GM19452 (cell line): ENCODE measurements around the gene RALGDS.
"Not testable (repeated sequence)": the region's sequence is repeated elsewhere in the genome, so short reads cannot be mapped to it uniquely, and the experiment has no call there.

ENCODE experiments used
- ATAC-seq: cut with Tn5 transposase; IDR thresholded peaks from one replicate; pipeline ENCODE4 v1.9.1; 2021; ENCODE audit not compliant: unreplicated experiment

Gene RALGDS

GRCh38 chr9:133090187-133090586, 30.9 kb downstream of the RALGDS start:
- ATAC-seq, result no peak

- ATAC-seq, result no peak
Observed at GRCh38 chr9:133089271-133089671, 31.8 kb downstream of the RALGDS start.

- ATAC-seq, result no peak
Observed at GRCh38 chr9:133088756-133089155, 32.3 kb downstream of the RALGDS start.

GRCh38 chr9:133088146-133088750, 32.8 kb downstream of the RALGDS start:
- ATAC-seq, result no peak

GRCh38 chr9:133087429-133088145, 33.5 kb downstream of the RALGDS start:
- no peak for ATAC-seq

- no peak for ATAC-seq
Observed at GRCh38 chr9:133086894-133087293, 34.1 kb downstream of the RALGDS start.

GRCh38 chr9:133086212-133086860, 34.7 kb downstream of the RALGDS start:
- ATAC-seq, result not testable (repeated sequence)

- not testable (repeated sequence) for ATAC-seq
Observed at GRCh38 chr9:133083688-133084087, 37.4 kb downstream of the RALGDS start.

- not testable (repeated sequence) for ATAC-seq
Observed at GRCh38 chr9:133081957-133082644, 38.9 kb downstream of the RALGDS start.

- ATAC-seq, result not testable (repeated sequence)
Observed at GRCh38 chr9:133080786-133081779, 40.0 kb downstream of the RALGDS start.

GRCh38 chr9:133080161-133080560, 40.9 kb downstream of the RALGDS start:
- ATAC-seq, result no peak

- ATAC-seq, result no peak
Observed at GRCh38 chr9:133078486-133078885, 42.6 kb downstream of the RALGDS start.

- no peak for ATAC-seq
Observed at GRCh38 chr9:133076691-133077090, 44.3 kb downstream of the RALGDS start.

GRCh38 chr9:133075925-133076630, 45.0 kb downstream of the RALGDS start:
- ATAC-seq, result no peak

GRCh38 chr9:133074111-133074651, 46.9 kb downstream of the RALGDS start:
- no peak for ATAC-seq

- ATAC-seq, result no peak
Observed at GRCh38 chr9:133073086-133074014, 47.7 kb downstream of the RALGDS start.

- not testable (repeated sequence) for ATAC-seq
Observed at GRCh38 chr9:133072210-133072609, 48.8 kb downstream of the RALGDS start.

GRCh38 chr9:133071484-133072150, 49.4 kb downstream of the RALGDS start:
- no peak for ATAC-seq
